DOHH2 (cell line): ENCODE measurements around the gene NFIA.

ENCODE experiments used
- H3F3A ChIP-seq: fragments of 200-600 bp; sonication (generic), shearing (Covaris generic); 2 replicates; pipeline ENCODE4 v1.6.0; 2016; ENCODE audit warnings: antibody characterized with exemption, mild to moderate bottlenecking; ENCODE audit not compliant: control insufficient read depth, insufficient read depth
- H3K27ac ChIP-seq: fragments of 200-600 bp; sonication (generic); 2 replicates; pipeline ENCODE4 v1.5.1; 2014; ENCODE audit warnings: low read depth, mild to moderate bottlenecking, low read length, moderate library complexity
- H3K27me3 ChIP-seq: fragments of 200-600 bp; sonication (generic); 2 replicates; pipeline ENCODE4 v1.6.1; 2014; ENCODE audit warnings: mild to moderate bottlenecking, low read length, mixed read lengths; ENCODE audit not compliant: control insufficient read depth
- H3K36me3 ChIP-seq: fragments of 200-600 bp; sonication (generic); 2 replicates; pipeline ENCODE4 v1.6.1; 2014; ENCODE audit warnings: mild to moderate bottlenecking, low read length, moderate library complexity, mixed read lengths; ENCODE audit not compliant: control insufficient read depth
- H3K4me1 ChIP-seq: fragments of 200-600 bp; sonication (generic); 2 replicates; pipeline ENCODE4 v1.6.1; 2014; ENCODE audit warnings: mild to moderate bottlenecking, low read length, mixed read lengths; ENCODE audit not compliant: control insufficient read depth
- H3K4me2 ChIP-seq: fragments of 200-600 bp; sonication (generic); 2 replicates; pipeline ENCODE4 v1.6.0; 2014; ENCODE audit warnings: mild to moderate bottlenecking, low read length, moderate library complexity
- H3K4me3 ChIP-seq: fragments of 200-600 bp; sonication (generic); 2 replicates; pipeline ENCODE4 v1.5.1; 2014; ENCODE audit warnings: mild to moderate bottlenecking, low read length, mixed read lengths
- H3K79me2 ChIP-seq: fragments of 200-600 bp; sonication (generic); 2 replicates; pipeline ENCODE4 v1.6.1; 2014; ENCODE audit warnings: mild to moderate bottlenecking, low read length, mixed read lengths; ENCODE audit not compliant: control insufficient read depth
- H3K9me2 ChIP-seq: fragments of 200-600 bp; sonication (generic); replicated peaks from 2 replicates; pipeline ENCODE4 v1.6.1; 2014; ENCODE audit warnings: mild to moderate bottlenecking, low read length, mixed read lengths; ENCODE audit not compliant: control insufficient read depth
- H3K9me3 ChIP-seq: fragments of 200-600 bp; sonication (generic); 2 replicates; pipeline ENCODE4 v1.6.1; 2014; ENCODE audit warnings: antibody characterized with exemption, low read length, mixed read lengths; ENCODE audit not compliant: control insufficient read depth, insufficient read depth
- H4K20me1 ChIP-seq: fragments of 200-600 bp; sonication (generic); 2 replicates; pipeline ENCODE4 v1.6.0; 2014; ENCODE audit warnings: low read depth, mild to moderate bottlenecking, antibody characterized with exemption, low read length, moderate library complexity; ENCODE audit not compliant: control insufficient read depth, insufficient read depth
- EZH2phosphoT487 ChIP-seq: fragments of 200-600 bp; sonication (generic); IDR thresholded peaks from 2 replicates; pipeline ENCODE4 v1.6.1; 2017; ENCODE audit warnings: borderline replicate concordance, mild to moderate bottlenecking, antibody characterized with exemption, low read length, moderate library complexity, mixed read lengths
- TF ChIP-seq, protein P1 (sequence below): fragments of 200-600 bp; sonication (generic); IDR thresholded peaks from one replicate; pipeline ENCODE4 v1.5.1; 2014; ENCODE audit warnings: antibody characterized with exemption, mild to moderate bottlenecking, low read depth, low read length; ENCODE audit not compliant: poor library complexity, severe bottlenecking

Gene NFIA

DNA sequence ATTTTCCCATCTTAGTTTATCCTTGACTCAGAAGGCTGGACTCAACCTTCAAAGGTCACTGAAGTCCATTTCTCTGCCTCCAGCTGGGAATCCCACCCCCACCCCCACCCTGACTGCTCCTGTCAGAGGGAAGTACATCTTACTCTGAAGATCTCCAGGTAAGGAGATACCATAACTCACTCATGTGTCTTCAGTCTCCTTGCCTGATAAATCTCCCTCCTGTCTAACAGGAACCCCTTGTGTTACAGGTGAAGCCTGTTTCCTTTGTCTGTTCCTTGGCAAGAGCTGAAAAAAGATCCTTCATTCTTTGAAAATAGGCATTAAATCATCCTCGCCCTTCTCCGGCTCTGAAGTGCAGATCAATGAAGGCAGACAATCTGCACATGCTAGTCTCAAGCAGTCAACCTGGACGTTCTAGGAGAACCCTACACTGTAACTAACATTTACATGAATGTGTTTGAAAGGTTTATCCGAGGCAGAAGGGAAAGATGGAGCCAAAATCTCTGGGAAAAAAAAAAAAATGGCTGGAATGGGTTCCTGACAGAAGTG lies 392.0 kb downstream of the NFIA start:
- Histone ChIP-seq H3K27ac (no peak overlapping the region), H3K4me2 (no peak overlapping the region), H3F3A (no peaks in the 10 kb centered on the region), H4K20me1 (no peaks in the 10 kb centered on the region), H3K27me3 (peaks cover 3% of the 10 kb centered on the region; the same call in 1 of the 2 replicates), H3K9me3 (no peaks in the 10 kb centered on the region), H3K79me2 (no peaks in the 10 kb centered on the region), H3K9me2 (no peaks in the 10 kb centered on the region), H3K4me3 (no peak overlapping the region), H3K36me3 (no peaks in the 10 kb centered on the region), H3K4me1 (no peaks in the 10 kb centered on the region)
- TF ChIP-seq, protein P1, sequence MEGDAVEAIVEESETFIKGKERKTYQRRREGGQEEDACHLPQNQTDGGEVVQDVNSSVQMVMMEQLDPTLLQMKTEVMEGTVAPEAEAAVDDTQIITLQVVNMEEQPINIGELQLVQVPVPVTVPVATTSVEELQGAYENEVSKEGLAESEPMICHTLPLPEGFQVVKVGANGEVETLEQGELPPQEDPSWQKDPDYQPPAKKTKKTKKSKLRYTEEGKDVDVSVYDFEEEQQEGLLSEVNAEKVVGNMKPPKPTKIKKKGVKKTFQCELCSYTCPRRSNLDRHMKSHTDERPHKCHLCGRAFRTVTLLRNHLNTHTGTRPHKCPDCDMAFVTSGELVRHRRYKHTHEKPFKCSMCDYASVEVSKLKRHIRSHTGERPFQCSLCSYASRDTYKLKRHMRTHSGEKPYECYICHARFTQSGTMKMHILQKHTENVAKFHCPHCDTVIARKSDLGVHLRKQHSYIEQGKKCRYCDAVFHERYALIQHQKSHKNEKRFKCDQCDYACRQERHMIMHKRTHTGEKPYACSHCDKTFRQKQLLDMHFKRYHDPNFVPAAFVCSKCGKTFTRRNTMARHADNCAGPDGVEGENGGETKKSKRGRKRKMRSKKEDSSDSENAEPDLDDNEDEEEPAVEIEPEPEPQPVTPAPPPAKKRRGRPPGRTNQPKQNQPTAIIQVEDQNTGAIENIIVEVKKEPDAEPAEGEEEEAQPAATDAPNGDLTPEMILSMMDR, result no peak
- no peak for TF ChIP-seq EZH2phosphoT487

GRCh38 chr1:61474963-61475362 lies 392.6 kb downstream of the NFIA start:
- Histone ChIP-seq H3K4me2 (no peak overlapping the region), H3K4me1 (no peaks in the 10 kb centered on the region), H3K4me3 (no peak overlapping the region), H3K27ac (no peak overlapping the region), H3K79me2 (no peaks in the 10 kb centered on the region), H4K20me1 (no peaks in the 10 kb centered on the region), H3K9me3 (no peaks in the 10 kb centered on the region), H3K36me3 (no peaks in the 10 kb centered on the region), H3F3A (no peaks in the 10 kb centered on the region), H3K27me3 (peaks cover 3% of the 10 kb centered on the region; the same call in 1 of the 2 replicates), H3K9me2 (no peaks in the 10 kb centered on the region)
- TF ChIP-seq, protein P1, result no peak
- TF ChIP-seq EZH2phosphoT487, result no peak

DNA sequence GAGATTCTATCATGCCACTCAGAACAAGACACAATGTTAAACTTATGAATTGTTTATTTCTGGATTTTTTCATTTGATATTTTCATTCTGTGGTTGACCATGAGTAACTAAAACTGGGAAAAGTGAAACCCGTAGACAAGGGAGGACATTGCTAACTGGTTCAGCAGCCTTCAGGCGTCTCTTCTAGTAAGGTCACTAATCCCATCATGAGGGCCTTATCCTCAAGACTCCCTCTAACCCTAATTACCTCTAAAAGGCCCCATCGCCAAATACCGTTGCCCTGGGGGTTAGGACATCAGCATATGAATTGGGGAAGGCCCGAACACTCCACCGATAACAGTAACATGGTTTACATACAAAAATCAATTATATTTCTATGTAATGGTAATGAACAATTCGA lies 394.9 kb downstream of the NFIA start:
- no peaks in the 10 kb centered on the region for H3K9me2 ChIP-seq
- H3K36me3 ChIP-seq, result no peaks in the 10 kb centered on the region
- H3K4me2 ChIP-seq, result no peak overlapping the region
- peaks cover 5% of the 10 kb centered on the region; the same call in 1 of the 2 replicates for H3K27me3 ChIP-seq
- H4K20me1 ChIP-seq, result no peaks in the 10 kb centered on the region
- no peaks in the 10 kb centered on the region for H3F3A ChIP-seq
- no peak overlapping the region for H3K4me3 ChIP-seq
- H3K27ac ChIP-seq, result no peak overlapping the region
- no peak for TF ChIP-seq EZH2phosphoT487
- TF ChIP-seq, protein P1, result no peak
- no peaks in the 10 kb centered on the region for H3K79me2 ChIP-seq
- no peaks in the 10 kb centered on the region for H3K4me1 ChIP-seq
- no peaks in the 10 kb centered on the region for H3K9me3 ChIP-seq
